Skeletal muscle tissue (tissue), 4 donors: ENCODE measurements around the gene DENND1A. TPM values are rescaled to one million over a fixed set of nuclear protein-coding genes. Genes with fewer than 3 reads are reported as not detected.
"Not testable (repeated sequence)": the region's sequence is repeated elsewhere in the genome, so short reads cannot be mapped to it uniquely, and the experiment has no call there.

Source experiments
- H3K27ac ChIP-seq: one replicate; pipeline ENCODE4 v1.7.0; 2013; ENCODE audit warnings: mild to moderate bottlenecking, low read depth, low read length, inconsistent platforms
- H3K27me3 ChIP-seq, 3 donors: one replicate each; pipeline ENCODE4 v1.7.0; 2013; ENCODE audit warnings: low read length in 3 of 3; ENCODE audit not compliant: control insufficient read depth in 3 of 3, insufficient read depth in 3 of 3
- H3K36me3 ChIP-seq, 3 donors: one replicate each; pipeline ENCODE4 v1.7.0; 2013; ENCODE audit warnings: low read length in 3 of 3; ENCODE audit not compliant: control insufficient read depth in 3 of 3, insufficient read depth in 3 of 3
- H3K4me1 ChIP-seq, 3 donors: one replicate each; pipeline ENCODE4 v1.7.0; 2013; ENCODE audit warnings: low read length in 3 of 3, mild to moderate bottlenecking in 3 of 3; ENCODE audit not compliant: control insufficient read depth in 3 of 3, insufficient read depth in 3 of 3
- H3K4me3 ChIP-seq, 3 donors: one replicate each; pipeline ENCODE4 v1.7.0; 2013; ENCODE audit warnings: low read length in 3 of 3
- H3K9ac ChIP-seq, 3 donors: one replicate each; pipeline ENCODE4 v1.7.0; 2013; ENCODE audit warnings: low read length in 3 of 3, mild to moderate bottlenecking in 3 of 3, moderate library complexity in 2 of 3, low read depth in 1 of 3
- H3K9me3 ChIP-seq, 3 donors: one replicate each; pipeline ENCODE4 v1.7.0; 2013; ENCODE audit warnings: low read length in 3 of 3; ENCODE audit not compliant: control insufficient read depth in 3 of 3
- total RNA-seq: library from RNA; depleted of rRNA; stranded (reverse); fragments of >200 nt; gene quantifications from one replicate; pipeline ENCODE4 v1.2.3, GENCODE V29; 2014
- donor health status: Osteomylitis.

The DENND1A gene
- total RNA-seq, 1 donor from 2014 or later = 23.5 TPM

GRCh38 chr9:123728571-123728970 lies 201.4 kb downstream of the DENND1A start:
- not testable (repeated sequence) for H3K36me3 ChIP-seq, H3K9me3 ChIP-seq, H3K4me3 ChIP-seq, H3K4me1 ChIP-seq, H3K27me3 ChIP-seq, H3K27ac ChIP-seq, H3K9ac ChIP-seq

- Histone ChIP-seq H3K4me3 (no peak overlapping the region), H3K4me1 (no peaks in the 10 kb centered on the region), H3K27ac (no peak overlapping the region), H3K36me3 (no peaks in the 10 kb centered on the region), H3K9me3 (no peaks in the 10 kb centered on the region), H3K9ac (no peak overlapping the region), H3K27me3 (no peaks in the 10 kb centered on the region)
These were observed 202.6 kb downstream of the DENND1A start for GRCh38 chr9:123727332-123727731.

DNA sequence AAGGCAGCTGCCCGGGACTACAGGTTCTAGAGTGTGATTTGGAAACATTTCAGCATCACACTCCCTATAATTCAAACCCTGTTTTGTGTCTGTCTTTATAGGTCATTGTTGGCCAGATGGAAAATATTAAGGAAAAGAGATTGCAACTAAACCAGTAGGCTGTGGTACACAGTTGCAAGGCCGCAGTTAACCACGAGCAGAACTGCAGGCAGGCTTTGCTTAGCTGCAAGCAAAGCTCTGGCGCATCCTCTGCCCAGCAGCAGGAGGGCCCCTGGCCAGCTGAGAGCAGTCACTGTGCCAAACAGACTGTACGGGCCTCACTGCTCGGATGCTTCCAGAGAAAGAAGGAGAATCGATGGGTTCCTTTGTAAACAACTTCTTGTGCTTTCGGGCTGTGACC lies 204.5 kb downstream of the DENND1A start:
- Histone ChIP-seq H3K4me3 (no peak overlapping the region), H3K9me3 (no peaks in the 10 kb centered on the region), H3K27me3 (no peaks in the 10 kb centered on the region), H3K36me3 (no peaks in the 10 kb centered on the region), H3K9ac (no peak overlapping the region), H3K27ac (no peak overlapping the region), H3K4me1 (no peaks in the 10 kb centered on the region)

- Histone ChIP-seq H3K4me3 (no peak overlapping the region), H3K4me1 (no peaks in the 10 kb centered on the region), H3K9me3 (no peaks in the 10 kb centered on the region), H3K27ac (no peak overlapping the region), H3K9ac (no peak overlapping the region), H3K27me3 (no peaks in the 10 kb centered on the region), H3K36me3 (no peaks in the 10 kb centered on the region)
These were observed 205.6 kb downstream of the DENND1A start for GRCh38 chr9:123724211-123724796.

GRCh38 chr9:123723135-123723875 lies 206.6 kb downstream of the DENND1A start:
- no peaks in the 10 kb centered on the region for H3K4me1 ChIP-seq
- H3K4me3 ChIP-seq = no peak overlapping the region
- no peak overlapping the region for H3K9ac ChIP-seq
- no peaks in the 10 kb centered on the region for H3K9me3 ChIP-seq
- no peaks in the 10 kb centered on the region for H3K27me3 ChIP-seq
- no peaks in the 10 kb centered on the region for H3K36me3 ChIP-seq
- no peak overlapping the region for H3K27ac ChIP-seq

- Histone ChIP-seq H3K9me3 (no peaks in the 10 kb centered on the region), H3K9ac (no peak overlapping the region), H3K27me3 (no peaks in the 10 kb centered on the region), H3K4me3 (no peak overlapping the region), H3K4me1 (no peaks in the 10 kb centered on the region), H3K27ac (no peak overlapping the region), H3K36me3 (no peaks in the 10 kb centered on the region)
These were observed 207.5 kb downstream of the DENND1A start for GRCh38 chr9:123722378-123722777.

GRCh38 chr9:123718188-123718587 lies 211.7 kb downstream of the DENND1A start:
- no peaks in the 10 kb centered on the region for H3K4me1 ChIP-seq
- no peak overlapping the region for H3K27ac ChIP-seq
- no peaks in the 10 kb centered on the region for H3K9me3 ChIP-seq
- no peaks in the 10 kb centered on the region for H3K36me3 ChIP-seq
- H3K27me3 ChIP-seq = no peaks in the 10 kb centered on the region
- H3K4me3 ChIP-seq = no peak overlapping the region
- no peak overlapping the region for H3K9ac ChIP-seq

- Histone ChIP-seq H3K4me1 (no peaks in the 10 kb centered on the region), H3K27ac (no peak overlapping the region), H3K9me3 (no peaks in the 10 kb centered on the region), H3K9ac (no peak overlapping the region), H3K27me3 (no peaks in the 10 kb centered on the region), H3K36me3 (no peaks in the 10 kb centered on the region), H3K4me3 (no peak overlapping the region)
These were observed 212.2 kb downstream of the DENND1A start for GRCh38 chr9:123717581-123718175.

DNA sequence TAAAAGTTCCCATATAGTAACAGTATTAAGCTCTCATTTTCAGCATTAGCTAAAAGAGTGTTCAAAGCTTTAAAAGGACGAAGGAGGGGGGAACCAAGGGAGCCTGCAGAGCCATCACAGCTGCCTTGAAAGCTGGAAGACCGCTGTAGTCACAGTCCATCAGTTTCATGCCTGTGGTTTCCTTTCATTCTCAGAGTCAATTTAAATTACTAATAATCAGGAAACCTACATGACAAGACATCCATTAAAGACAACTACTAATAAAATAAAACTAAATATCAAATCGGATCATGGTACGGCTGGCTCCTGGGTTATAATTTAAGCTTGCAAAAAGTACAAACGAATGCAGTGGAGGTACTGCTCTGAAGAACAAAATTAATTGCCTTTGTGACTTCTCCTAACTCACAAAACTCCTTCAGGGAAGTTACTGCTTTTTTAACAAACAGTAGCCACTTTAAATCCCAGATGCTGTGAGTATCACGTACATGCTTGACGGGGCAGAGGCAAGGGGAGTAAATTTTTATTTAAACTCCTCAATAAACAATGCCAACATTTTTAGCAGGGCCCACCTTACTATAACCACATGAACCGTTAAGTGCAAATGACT lies 213.5 kb downstream of the DENND1A start:
- Histone ChIP-seq H3K9me3 (no peaks in the 10 kb centered on the region), H3K27ac (no peak overlapping the region), H3K4me3 (no peak overlapping the region), H3K36me3 (no peaks in the 10 kb centered on the region), H3K4me1 (no peaks in the 10 kb centered on the region), H3K27me3 (no peaks in the 10 kb centered on the region), H3K9ac (no peak overlapping the region)

- Histone ChIP-seq H3K9me3 (no peaks in the 10 kb centered on the region), H3K4me3 (no peak overlapping the region), H3K9ac (no peak overlapping the region), H3K36me3 (no peaks in the 10 kb centered on the region), H3K27ac (no peak overlapping the region), H3K27me3 (no peaks in the 10 kb centered on the region), H3K4me1 (no peaks in the 10 kb centered on the region)
These were observed 214.7 kb downstream of the DENND1A start for GRCh38 chr9:123715258-123715657.
